Activated CD8-positive, alpha-beta memory T cell treated with anti-CD3 and anti-CD28 coated beads, Interleukin-2, amount 50 U/mL, for 1 hour (primary cell): ENCODE measurements around the gene ADAM19.

Experiments used
- DNase-seq: peaks from one replicate; pipeline ENCODE4 v3.0.0-alpha.2; 2020; ENCODE audit errors: extremely low read depth

ADAM19 gene

GRCh38 chr5:157563373-157563928 lies 12.1 kb downstream of the ADAM19 start:
- DNase-seq = no peak

- no peak for DNase-seq
Measured at GRCh38 chr5:157562111-157562581, 13.4 kb downstream of the ADAM19 start.

- DNase-seq = no peak
Measured at GRCh38 chr5:157561110-157561509, 14.5 kb downstream of the ADAM19 start.

GRCh38 chr5:157559301-157559700 lies 16.3 kb downstream of the ADAM19 start:
- no peak for DNase-seq

GRCh38 chr5:157558681-157559080 lies 16.9 kb downstream of the ADAM19 start:
- no peak for DNase-seq

GRCh38 chr5:157558041-157558595 lies 17.5 kb downstream of the ADAM19 start:
- no peak for DNase-seq

- no peak for DNase-seq
Measured at GRCh38 chr5:157556615-157557418, 18.8 kb downstream of the ADAM19 start.

- DNase-seq = no peak
Measured at GRCh38 chr5:157555037-157555640, 20.4 kb downstream of the ADAM19 start.

- DNase-seq = no peak
Measured at GRCh38 chr5:157554179-157555036, 21.2 kb downstream of the ADAM19 start.

GRCh38 chr5:157552650-157553049 lies 22.9 kb downstream of the ADAM19 start:
- no peak for DNase-seq

- DNase-seq = no peak
Measured at GRCh38 chr5:157550663-157551062, 24.9 kb downstream of the ADAM19 start.

- DNase-seq = no peak
Measured at GRCh38 chr5:157549954-157550549, 25.5 kb downstream of the ADAM19 start.

GRCh38 chr5:157549283-157549629 lies 26.3 kb downstream of the ADAM19 start:
- DNase-seq = no peak

GRCh38 chr5:157548513-157549282 lies 26.9 kb downstream of the ADAM19 start:
- no peak for DNase-seq

- DNase-seq = no peak
Measured at GRCh38 chr5:157547941-157548512, 27.5 kb downstream of the ADAM19 start.

- no peak for DNase-seq
Measured at GRCh38 chr5:157546456-157547100, 29.0 kb downstream of the ADAM19 start.

- no peak for DNase-seq
Measured at GRCh38 chr5:157545610-157546310, 29.8 kb downstream of the ADAM19 start.

- DNase-seq = no peak
Measured at GRCh38 chr5:157544623-157544989, 31.0 kb downstream of the ADAM19 start.
